Stimulated activated naive CD8-positive, alpha-beta T cell treated with anti-CD3 and anti-CD28 coated beads, Interleukin-15, amount 100 ng/mL, for 72 hours (primary cell): ENCODE data around the gene IL34.

Source experiments
- ATAC-seq: fragments of 150-1000 bp; cut with Tn5 transposase; 2 replicates; pipeline ENCODE4 v1.10.0; 2021; ENCODE audit warnings: mild to moderate bottlenecking, moderate library complexity
- DNase-seq, 2 donors: peaks; one replicate each; pipeline ENCODE4 v3.0.0; 2021 to 2022
- H3K27ac Mint-ChIP-seq, 2 donors: one replicate each; pipeline ENCODE4 v1.8.0; 2022; ENCODE audit warnings: mild to moderate bottlenecking in 2 of 2, mixed read lengths in 2 of 2, moderate library complexity in 2 of 2
- H3K27me3 Mint-ChIP-seq: one replicate; pipeline ENCODE4 v1.8.0; 2022; ENCODE audit warnings: mixed read lengths
- H3K4me1 Mint-ChIP-seq: one replicate; pipeline ENCODE4 v1.8.0; 2022; ENCODE audit warnings: mild to moderate bottlenecking, mixed read lengths
- H3K4me3 Mint-ChIP-seq, 2 donors: one replicate each; pipeline ENCODE4 v1.8.0; 2022; ENCODE audit warnings: mild to moderate bottlenecking in 2 of 2, mixed read lengths in 2 of 2, moderate library complexity in 1 of 2
- H3K9me3 Mint-ChIP-seq, 2 donors: one replicate each; pipeline ENCODE4 v1.8.0; 2022; ENCODE audit warnings: mixed read lengths in 2 of 2

The IL34 gene

GRCh38 chr16:70676675-70677498 is 30.5 kb downstream of the IL34 start:
- H3K27me3 Mint-ChIP-seq = no peaks in the 10 kb centered on the region
- peaks cover 31% of the 10 kb centered on the region for H3K4me1 Mint-ChIP-seq
- no peak for ATAC-seq
- no peak overlapping the region for H3K4me3 Mint-ChIP-seq
- DNase-seq = no peak
- H3K27ac Mint-ChIP-seq = peak overlapping the region in 1 of 2 donors; percentile 27
- H3K9me3 Mint-ChIP-seq = no peaks in the 10 kb centered on the region

GRCh38 chr16:70677499-70678120 is 31.3 kb downstream of the IL34 start:
- Mint-ChIP-seq H3K4me3 (no peak overlapping the region), H3K9me3 (no peaks in the 10 kb centered on the region), H3K27ac (no peak overlapping the region), H3K4me1 (peaks cover 35% of the 10 kb centered on the region), H3K27me3 (no peaks in the 10 kb centered on the region)
- ATAC-seq (no peak), DNase-seq (no peak)

DNA sequence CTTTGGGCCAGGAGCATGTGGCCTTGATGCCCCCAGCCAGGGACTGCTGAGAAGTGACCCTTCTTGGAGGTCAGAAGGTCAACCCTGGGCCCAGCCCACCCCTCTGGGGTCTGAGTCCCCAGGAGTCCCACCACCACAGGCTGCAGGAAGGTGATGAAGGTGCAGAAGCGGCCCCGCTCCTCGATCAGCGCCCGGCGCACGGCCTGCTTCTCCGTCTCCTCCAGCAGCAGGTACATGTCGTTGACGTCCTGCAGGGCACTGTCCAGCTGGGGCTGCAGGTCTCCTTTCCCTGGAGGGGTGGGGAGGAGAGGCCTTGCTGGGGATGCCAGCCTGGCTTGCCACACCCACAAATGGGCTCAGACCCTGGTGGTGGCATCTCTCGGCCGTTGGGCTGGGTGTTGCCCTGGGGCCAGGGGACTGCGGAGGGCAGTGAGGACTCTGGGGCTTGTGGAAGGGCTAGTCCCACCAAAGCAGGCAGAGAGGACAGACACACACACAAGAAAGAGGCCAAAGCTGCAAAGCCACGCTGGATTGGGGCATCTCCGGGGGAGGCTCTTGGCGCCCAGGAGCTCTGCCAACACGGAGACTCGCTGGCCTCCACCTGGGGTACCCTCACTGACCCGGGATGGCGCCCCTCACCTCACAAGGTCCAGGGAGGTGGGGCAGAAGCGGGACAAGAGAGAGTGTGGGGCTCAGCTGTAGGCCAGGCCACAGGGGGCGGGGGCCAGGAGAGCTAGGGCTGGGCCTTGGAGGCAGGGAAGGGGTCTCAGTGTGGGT is 31.9 kb downstream of the IL34 start:
- DNase-seq (no peak), ATAC-seq (no peak)
- H3K4me3 Mint-ChIP-seq = no peak overlapping the region
- peaks cover 40% of the 10 kb centered on the region for H3K4me1 Mint-ChIP-seq
- H3K27me3 Mint-ChIP-seq = no peaks in the 10 kb centered on the region
- H3K27ac Mint-ChIP-seq = peak overlapping the region in 1 of 2 donors; percentile 81
- no peaks in the 10 kb centered on the region for H3K9me3 Mint-ChIP-seq

DNA sequence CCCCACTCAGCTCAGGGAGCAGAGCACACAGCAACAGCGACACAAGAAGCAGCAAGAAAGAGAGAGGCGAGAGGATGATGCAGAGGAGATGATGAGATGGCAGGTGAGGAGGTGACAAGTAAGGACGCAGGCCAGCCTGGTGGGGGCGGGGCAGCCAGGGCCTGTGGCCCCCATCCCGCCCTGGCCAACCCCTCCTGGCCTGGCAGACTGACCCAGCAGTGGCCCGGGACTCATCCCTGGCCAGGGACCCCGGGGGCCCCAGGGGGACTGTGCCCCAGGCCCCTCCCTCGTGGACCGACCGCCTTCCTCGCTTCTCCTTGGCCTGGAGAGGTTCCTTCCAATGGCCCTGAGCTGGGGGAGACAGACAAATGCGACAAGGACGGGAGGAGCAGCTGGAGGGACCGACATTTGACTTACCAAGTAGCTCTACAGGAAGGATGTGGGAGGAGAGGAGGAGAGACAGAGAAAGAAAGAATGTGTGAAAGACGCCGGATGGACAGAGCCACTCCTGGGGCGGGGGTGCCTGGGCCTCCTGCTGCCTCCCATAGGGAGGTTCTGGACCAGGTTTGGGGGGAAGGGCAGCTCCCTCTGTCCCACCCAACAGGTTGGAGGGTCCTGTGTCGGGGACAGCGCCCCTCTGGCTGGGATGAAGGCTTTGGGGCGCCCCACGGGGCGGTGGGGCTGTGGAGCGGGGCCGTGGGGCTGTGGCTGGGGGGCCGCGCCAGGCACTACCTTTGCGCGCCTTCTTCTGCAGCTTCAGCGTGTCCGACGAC is 32.7 kb downstream of the IL34 start:
- peaks cover 43% of the 10 kb centered on the region for H3K4me1 Mint-ChIP-seq
- ATAC-seq (peak; percentile 10), DNase-seq (no peak)
- H3K4me3 Mint-ChIP-seq = no peak overlapping the region
- peak overlapping the region in 1 of 2 donors; percentile 81 for H3K27ac Mint-ChIP-seq
- no peaks in the 10 kb centered on the region for H3K9me3 Mint-ChIP-seq
- H3K27me3 Mint-ChIP-seq = no peaks in the 10 kb centered on the region

DNA sequence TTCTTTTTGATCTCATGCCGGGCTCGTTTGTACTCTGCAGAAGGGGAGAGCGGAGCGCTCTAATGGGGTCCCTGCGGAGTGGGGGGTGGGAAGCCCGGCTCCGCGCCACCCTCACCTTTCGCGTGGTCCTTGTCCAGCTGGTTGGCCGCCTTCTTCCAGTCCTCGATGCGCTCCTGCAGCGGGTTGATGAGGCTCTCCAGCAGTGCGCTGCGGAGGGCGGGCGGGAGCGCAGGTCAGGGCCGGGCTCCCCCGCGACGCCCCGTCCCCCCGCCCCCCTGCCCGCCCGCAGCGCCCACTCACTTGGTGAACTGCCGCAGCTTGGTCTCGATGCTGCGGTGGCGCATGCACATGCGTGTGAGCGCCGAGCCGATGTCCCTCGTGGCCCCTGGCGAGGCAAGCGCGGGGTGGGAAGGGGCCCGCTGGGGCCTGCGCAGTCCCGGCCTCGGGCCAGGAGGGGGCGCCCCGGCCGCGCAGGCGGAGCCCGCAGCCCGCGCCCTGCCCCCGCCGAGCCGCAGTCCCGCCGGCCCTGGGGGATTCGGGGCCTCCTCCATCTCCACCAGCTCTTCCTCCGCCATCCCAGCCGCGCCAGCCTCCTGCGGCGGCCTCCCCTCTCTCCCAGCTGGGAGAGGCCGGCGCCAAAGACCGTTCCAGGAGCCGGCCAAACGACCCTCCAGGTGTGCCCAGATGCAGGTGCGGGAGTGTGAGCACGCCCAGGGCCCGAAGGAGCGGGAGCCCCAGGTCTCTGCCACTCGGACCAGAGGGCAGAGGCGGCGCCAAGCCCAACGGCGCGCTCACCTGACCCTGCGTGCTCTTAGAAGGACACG is 33.5 kb downstream of the IL34 start:
- Mint-ChIP-seq H3K4me3 (no peak overlapping the region), H3K9me3 (no peaks in the 10 kb centered on the region), H3K27ac (peak overlapping the region in 1 of 2 donors; percentile 76), H3K4me1 (peaks cover 45% of the 10 kb centered on the region), H3K27me3 (no peaks in the 10 kb centered on the region)
- ATAC-seq (peak; percentile 27), DNase-seq (no peak)

- Mint-ChIP-seq H3K4me1 (peaks cover 45% of the 10 kb centered on the region), H3K9me3 (no peaks in the 10 kb centered on the region), H3K27ac (peak overlapping the region; percentile 25 to 76)
These were observed 34.4 kb downstream of the IL34 start for GRCh38 chr16:70680495-70681381.

GRCh38 chr16:70681382-70682238 is 35.3 kb downstream of the IL34 start:
- no peaks in the 10 kb centered on the region for H3K27me3 Mint-ChIP-seq
- peak overlapping the region; percentile 25 to 82 for H3K27ac Mint-ChIP-seq
- no peak for DNase-seq
- H3K9me3 Mint-ChIP-seq = no peaks in the 10 kb centered on the region
- ATAC-seq = peak; percentile 2
- H3K4me1 Mint-ChIP-seq = peaks cover 45% of the 10 kb centered on the region
- H3K4me3 Mint-ChIP-seq = no peak overlapping the region

More at GRCh38 chr16:70680495-70681381, 34.4 kb downstream of the IL34 start:
- Mint-ChIP-seq H3K4me3 (peak overlapping the region in 1 of 2 donors; percentile 6), H3K27me3 (no peaks in the 10 kb centered on the region)
- DNase-seq (no peak), ATAC-seq (no peak)

DNA sequence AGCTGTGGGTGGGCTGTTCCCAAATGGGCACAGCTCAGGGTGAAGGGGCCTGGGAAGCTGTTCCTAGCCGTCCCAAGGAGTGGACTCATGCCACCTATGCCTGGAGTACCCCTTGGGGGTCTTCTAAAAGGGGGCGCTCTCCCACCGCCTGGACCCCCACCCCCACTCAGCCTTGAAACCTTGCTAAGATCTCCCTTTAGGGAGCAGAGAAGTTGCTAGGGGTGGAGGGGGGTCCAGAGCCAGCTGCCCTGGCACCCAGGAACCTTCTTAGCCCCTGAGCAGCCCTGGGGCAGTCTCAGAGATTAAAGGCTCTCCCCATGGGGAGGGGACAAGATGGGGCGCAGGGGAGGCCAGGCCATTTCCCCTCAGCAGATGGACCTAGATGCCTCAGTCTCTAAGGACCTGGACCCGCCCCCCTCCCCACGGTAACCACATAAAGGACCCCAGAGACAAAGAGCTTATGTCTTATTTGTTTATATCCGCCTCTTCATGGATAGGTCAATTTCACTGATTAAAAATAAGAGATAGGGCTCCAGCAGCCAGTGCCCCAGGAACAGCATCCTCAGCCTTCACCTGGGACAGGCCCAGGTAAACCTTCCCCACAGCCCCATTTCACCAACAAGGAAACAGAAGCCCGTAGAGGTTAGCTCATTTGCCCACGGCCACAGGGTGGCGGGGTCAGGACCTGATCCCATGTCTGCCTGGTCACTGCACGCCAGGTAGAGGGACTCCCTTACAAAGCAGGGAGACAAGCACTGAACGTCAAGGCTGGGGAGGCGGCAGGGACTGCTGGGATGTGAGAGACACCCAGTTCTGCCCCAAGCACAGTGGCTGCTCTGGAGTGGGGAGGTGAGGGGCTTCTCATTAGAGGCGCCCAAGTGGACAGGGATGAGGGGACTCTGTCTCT is 36.1 kb downstream of the IL34 start:
- no peak overlapping the region for H3K4me3 Mint-ChIP-seq
- ATAC-seq = no peak
- H3K27ac Mint-ChIP-seq = peak overlapping the region in 1 of 2 donors; percentile 27
- H3K9me3 Mint-ChIP-seq = no peaks in the 10 kb centered on the region
- DNase-seq = no peak
- H3K27me3 Mint-ChIP-seq = no peaks in the 10 kb centered on the region
- peaks cover 45% of the 10 kb centered on the region for H3K4me1 Mint-ChIP-seq

DNA sequence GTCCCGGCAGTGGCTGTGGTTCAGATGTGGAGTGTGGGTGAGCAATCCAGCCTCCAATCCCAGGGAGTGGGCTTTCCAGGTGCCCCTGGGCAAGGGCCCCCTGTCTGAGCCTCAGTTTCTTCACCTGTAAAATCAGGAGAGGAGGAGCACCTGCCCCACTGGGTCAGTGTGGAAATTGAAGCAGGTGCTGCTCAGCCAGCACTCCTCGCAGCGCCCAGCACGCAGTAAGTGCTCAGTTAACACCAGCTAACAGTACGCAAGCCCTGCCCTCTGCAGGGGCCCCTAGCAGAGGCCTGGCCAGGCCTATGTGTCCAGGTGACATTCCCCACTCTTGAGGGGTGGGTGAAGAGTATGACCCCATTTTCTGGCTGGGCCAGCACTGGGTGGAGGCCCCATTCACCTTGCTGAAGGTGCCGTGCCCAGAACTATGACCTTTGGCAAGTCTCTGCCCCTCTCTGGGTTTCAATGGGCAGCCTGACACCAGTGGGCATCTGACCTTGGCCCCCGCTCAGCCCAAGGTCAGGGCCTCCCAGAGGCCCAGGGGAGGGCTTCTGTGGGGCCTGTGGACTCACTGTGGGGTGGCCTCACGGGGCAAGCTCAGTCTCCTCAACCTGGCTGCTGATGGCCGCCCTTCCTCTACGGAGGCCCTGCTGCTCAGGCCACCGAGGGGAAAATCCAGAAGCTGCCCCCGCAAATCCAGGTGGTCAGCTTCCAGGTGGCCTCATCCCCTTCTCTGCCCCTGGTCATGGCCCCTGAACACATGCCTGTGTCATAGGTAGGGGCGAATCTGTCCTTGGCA is 37.0 kb downstream of the IL34 start:
- H3K27ac Mint-ChIP-seq = no peak overlapping the region
- no peak for DNase-seq
- no peaks in the 10 kb centered on the region for H3K9me3 Mint-ChIP-seq
- no peaks in the 10 kb centered on the region for H3K27me3 Mint-ChIP-seq
- peaks cover 45% of the 10 kb centered on the region for H3K4me1 Mint-ChIP-seq
- ATAC-seq = no peak
- no peak overlapping the region for H3K4me3 Mint-ChIP-seq

GRCh38 chr16:70684146-70685060 is 38.0 kb downstream of the IL34 start:
- peak overlapping the region; percentile 52 to 74 for H3K27ac Mint-ChIP-seq
- no peak for DNase-seq
- no peak for ATAC-seq
- H3K9me3 Mint-ChIP-seq = no peaks in the 10 kb centered on the region
- H3K4me1 Mint-ChIP-seq = peaks cover 35% of the 10 kb centered on the region
- H3K4me3 Mint-ChIP-seq = peak overlapping the region; percentile 78 to 79
- no peaks in the 10 kb centered on the region for H3K27me3 Mint-ChIP-seq
